Fibroblast of the aortic adventitia (primary cell): ENCODE measurements around the gene CDH22. TPM values are rescaled to one million over a fixed set of nuclear protein-coding genes. Genes with fewer than 3 reads are reported as not detected.

Experiments used
- DNase-seq: peaks from one replicate; pipeline ENCODE4 v3.0.0-alpha.2; 2010; ENCODE audit warnings: low read depth
- H3K4me3 ChIP-seq: 2 replicates; pipeline ENCODE4 v1.5.1; 2011; ENCODE audit warnings: low read depth, mild to moderate bottlenecking, control low read depth, low read length, moderate library complexity
- CTCF ChIP-seq: IDR thresholded peaks from 2 replicates; pipeline ENCODE4 v1.5.1; 2011; ENCODE audit warnings: mild to moderate bottlenecking, low read length, control low read depth, inconsistent platforms; ENCODE audit not compliant: insufficient read depth
- total RNA-seq: library from RNA; depleted of rRNA; stranded (reverse); fragments of >200 nt; gene quantifications from 2 replicates; pipeline ENCODE4 v1.2.3, GENCODE V29; 2012; ENCODE audit warnings: low replicate concordance

The CDH22 gene
- total RNA-seq, 1 donor, result not detected

- TF ChIP-seq CTCF, result no peak
- H3K4me3 ChIP-seq, result no peak overlapping the region
- DNase-seq, result no peak
These were observed 52.0 kb downstream of the CDH22 start for GRCh38 chr20:46256293-46256692.

GRCh38 chr20:46255440-46256104 is 52.7 kb downstream of the CDH22 start:
- DNase-seq, result peak; percentile 35
- H3K4me3 ChIP-seq, result no peak overlapping the region
- TF ChIP-seq CTCF, result no peak

GRCh38 chr20:46253391-46253790 is 54.9 kb downstream of the CDH22 start:
- no peak for DNase-seq
- peak; percentile 28 for TF ChIP-seq CTCF
- H3K4me3 ChIP-seq, result no peak overlapping the region

- no peak for DNase-seq
- no peak for TF ChIP-seq CTCF
- H3K4me3 ChIP-seq, result no peak overlapping the region
These were observed 55.8 kb downstream of the CDH22 start for GRCh38 chr20:46252352-46253091.

GRCh38 chr20:46251211-46251673 is 57.1 kb downstream of the CDH22 start:
- no peak for DNase-seq
- H3K4me3 ChIP-seq, result no peak overlapping the region
- no peak for TF ChIP-seq CTCF

GRCh38 chr20:46250772-46251171 is 57.5 kb downstream of the CDH22 start:
- H3K4me3 ChIP-seq, result no peak overlapping the region
- DNase-seq, result no peak
- no peak for TF ChIP-seq CTCF
